ENCODE data around the gene DCP2.

DCP2 gene

DNA sequence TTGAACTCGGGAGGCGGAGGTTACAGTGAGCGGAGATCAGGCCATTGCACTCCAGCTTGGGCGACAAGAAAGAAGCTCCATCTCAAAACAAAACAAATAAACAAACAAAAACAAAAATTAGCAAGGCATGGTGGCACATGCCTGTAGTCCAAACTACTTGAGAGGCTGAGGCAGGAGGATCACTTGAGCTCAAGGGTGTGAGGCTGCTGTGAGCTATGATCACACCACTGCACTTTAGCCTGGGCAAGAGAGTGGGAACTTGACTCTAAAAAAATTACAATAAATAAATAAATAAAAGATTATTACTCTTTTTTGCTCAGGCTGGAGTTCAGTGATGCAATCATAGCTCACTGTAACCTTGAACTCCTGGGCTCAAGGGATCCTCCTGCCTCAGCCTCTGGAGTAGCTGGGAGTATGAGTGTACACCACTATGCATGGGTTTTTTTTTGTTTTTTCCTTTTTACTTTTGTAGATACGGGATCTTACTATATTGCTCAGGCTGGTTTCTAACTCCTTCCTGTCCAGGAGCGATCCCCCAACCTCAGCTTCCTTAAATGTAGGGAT lies 9.0 kb upstream of the DCP2 start:
- DNase-seq, result no peak

DNA sequence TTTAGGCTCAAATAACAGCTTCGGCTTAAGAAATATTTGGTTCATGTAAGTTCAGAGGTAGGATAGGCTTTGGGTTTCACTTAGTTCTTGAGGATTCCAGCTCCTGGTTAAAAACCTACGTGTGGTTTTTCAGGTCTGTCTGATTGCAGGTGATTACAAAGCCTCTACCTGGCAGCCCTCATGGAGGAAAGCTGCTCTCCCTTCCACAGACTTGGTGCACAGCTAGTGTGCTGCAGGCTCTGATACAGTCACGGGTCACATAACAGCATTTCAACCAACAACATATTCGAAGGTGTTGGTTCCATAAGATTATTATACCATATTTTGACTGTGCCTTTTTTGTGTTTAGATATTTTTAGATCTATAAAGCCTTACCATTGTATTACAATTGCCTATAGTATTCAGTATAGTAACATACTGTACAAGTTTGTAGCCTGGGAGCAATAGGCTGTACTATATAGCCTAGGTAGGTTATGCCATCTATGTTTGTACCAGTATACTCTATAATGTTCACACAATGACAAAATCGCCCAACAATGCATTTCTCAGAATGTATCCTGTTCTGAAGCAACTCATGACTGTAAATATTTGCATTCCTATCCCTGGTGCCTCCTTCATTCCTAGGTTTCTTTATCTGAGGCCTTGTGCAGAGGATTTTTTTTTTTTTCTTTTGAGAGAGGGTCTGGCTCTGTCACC lies 8.0 kb upstream of the DCP2 start:
- no peak for DNase-seq

DNA sequence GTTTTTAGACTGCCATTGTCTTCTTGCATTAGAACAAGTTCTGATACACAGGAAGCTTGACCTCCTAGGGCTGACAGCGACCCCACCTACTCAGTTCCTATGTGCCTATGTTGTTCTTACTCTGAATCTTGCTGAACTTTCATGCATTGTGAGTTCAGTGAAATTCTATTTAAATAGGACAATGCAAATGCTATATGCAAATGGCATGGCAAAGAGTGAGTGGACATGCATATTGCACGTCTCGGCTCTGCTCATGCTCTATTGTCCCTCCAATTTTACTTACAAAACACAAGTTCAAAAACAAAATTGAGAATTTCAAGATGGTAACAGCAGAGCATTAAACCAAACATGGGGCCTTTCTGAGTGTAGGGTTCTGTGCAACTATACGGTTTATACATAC lies 5.3 kb upstream of the DCP2 start:
- no peak for DNase-seq

DNA sequence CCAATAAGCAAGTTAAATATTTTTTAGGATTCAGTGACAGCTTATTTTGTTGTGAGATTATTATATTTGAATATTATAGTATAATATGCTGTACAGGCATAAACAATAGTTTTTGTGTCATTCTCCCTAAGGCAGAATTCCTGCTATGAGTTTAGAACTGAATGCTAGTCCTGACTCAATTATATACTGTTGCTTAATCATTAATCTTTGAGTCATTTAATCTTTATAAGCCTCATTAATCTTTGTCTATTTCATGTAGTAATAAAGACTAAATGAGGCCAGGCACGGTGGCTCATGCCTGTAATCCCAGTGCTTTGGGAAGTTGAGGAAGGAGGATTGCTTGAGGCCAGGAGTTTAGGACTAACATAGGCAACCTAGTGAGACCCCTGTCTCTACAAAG lies 3.6 kb upstream of the DCP2 start:
- no peak for DNase-seq

DNA sequence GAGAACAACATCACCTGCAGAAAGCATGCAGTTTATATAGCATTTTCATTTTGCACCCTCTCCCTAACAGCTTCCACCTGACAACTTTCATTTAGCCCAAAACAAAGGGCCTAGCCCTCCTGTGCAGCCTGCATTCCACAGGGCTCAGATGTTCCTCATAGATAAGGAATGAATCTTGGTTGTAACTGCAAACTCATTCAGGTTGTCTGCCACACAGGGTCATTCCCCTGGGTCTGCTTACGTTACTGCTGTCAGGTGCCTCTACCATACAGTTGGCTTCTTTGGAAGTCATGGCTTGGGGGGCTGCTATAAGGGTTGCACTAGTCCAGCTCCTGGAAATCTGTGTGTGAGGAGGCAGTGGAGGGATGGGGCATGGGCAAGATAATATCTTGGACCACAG lies 2.7 kb upstream of the DCP2 start:
- DNase-seq, result no peak

DNA sequence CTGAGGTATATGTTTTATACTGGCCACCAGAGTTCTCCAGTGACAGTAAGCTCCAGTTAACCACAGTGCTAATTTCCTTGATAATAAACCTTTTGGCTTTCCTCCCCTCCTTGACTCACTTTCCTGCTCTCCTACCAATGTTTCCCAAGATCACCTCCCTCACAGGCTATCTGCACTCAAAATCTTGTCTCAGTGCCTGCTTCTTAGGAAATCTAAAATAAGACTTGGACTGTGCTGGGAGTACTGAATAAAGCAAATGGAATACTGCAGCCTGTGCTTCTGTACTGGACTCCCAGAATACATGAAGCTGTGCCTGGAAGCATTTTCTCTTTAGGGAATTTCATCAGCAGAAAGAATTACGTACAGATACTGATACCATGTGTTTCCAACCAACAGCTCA lies 1.7 kb upstream of the DCP2 start:
- no peak for DNase-seq

DNA sequence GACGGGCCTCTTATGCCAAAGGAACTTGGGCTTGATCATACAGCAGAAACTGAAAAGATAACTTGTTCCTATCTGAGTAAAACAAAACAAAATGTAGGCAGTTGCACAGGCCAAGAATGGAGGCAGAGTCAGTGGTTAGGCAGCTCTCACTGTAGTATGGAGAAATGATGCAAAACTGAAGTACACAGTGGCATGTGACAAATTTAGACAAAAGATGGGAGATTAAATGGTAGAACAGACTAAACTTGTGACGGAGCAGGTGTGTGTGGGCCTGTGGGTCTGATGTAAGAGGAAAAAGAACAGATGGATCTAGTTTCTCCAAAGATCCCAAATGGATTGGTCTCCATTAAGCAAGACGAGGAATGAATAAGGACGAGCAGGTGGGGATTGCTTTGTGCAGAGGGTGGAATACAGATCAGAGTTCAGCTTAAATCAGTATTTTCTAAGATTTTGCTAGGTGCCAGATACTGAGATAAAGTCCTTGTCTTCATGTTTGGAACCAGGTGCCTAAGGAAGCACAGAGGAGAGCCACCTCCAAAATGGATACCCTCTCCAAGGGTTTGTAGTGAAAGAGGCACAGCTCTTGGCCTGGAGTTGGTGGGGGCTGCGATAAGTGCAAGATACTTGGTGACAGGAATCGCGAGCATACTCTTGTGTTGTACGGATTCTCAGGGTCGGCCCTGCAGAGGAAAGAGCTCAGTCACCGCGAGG lies 722 bp upstream of the DCP2 start:
- DNase-seq, result peak; percentile 54 to 66

DNA sequence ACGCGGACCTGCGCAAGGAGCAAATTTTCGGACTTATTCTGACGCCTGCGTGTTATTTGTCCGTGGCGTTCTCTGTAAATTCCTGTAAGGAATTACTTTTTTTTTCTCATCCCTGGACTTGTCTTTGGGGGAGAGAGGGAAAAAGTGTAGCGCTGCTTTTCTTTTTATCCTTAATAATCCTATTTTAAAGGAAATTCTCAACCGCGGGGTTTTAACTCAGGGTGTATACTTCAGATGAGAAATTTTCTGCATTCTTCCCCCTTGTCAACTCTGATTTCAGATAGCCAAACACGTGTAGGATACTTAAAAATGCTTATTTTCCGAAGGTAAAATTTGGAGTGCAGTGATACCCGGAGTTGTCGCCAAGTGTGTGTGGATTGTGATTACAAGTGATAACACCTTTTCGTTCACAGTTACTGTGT lies 853 bp downstream of the DCP2 start:
- no peak for DNase-seq

DNA sequence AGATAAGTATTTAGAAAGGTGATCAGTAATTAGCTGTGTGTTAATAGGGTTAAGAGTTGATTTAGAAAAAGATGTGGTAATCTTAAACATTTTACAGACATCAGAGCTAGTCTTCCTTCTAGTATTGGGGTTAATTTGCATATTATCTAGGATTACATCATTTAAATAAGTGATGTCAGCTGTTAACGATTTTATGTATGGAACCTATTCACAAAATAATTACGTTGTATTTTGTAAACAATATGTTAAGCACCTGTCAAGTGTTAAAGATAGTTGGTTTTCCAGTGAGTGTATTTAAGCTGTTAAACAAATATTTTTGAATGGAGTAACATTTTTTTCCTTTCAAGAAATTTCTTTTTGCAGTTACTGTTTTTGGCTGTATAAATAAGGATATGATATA lies 2.2 kb downstream of the DCP2 start:
- peak in 1 of 2 experiments; percentile 7 for DNase-seq

DNA sequence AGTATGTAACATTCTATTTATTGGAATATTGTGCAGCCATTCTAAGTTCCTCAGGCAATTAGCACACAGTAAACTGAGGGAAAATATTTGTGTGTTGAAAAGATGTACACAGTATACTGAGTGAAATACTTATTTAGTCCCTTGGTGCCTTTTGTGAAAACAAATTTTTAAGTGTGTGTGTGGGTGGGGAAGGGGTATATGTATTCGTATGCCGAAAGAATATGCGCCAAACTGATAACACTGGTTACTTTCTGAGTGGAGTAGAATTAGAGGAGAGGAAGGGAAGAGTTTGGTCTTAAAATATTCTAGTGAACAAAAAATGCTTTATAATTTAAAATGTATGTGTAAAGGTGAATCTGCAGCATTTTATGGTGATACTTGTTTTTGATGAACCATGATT lies 3.1 kb downstream of the DCP2 start:
- no peak for DNase-seq

DNA sequence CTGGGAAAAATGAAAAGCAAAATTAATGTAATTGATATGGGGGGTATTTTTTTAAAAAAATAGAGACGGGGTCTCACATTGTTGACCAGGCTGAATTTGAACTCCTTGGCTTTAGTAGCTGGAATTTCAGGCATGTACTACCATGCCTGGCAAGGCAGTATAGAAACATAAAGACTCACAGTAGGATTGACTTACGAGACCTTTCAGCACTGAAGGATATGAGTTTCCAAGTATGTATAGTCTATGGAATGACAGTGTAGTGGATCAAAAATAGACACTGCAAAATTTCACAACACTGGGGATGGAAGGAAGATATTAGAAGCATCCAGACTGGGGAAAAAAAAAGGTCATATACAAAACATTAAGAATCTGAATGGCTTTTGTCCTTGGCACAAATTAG lies 6.8 kb downstream of the DCP2 start:
- DNase-seq, result no peak

DNA sequence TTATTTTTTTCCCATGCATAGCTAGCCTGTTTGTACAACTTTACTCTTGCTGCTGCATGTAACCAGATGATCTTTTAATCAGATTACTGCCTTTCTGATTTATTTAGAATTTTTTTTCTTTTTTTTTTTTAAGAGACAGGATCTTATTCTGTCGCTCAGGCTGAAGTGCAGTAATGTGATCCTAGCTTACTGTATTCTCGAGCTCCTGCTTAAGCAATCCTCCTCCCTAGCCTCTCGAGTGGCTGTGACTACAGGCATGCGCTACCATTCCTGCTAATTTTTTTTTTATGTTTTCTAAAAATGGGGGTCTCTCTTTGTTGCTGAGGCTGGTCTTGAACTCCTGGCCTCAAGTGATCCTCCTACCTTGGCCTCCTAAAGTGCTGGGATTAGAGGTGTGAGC lies 9.6 kb downstream of the DCP2 start:
- no peak for DNase-seq

DNA sequence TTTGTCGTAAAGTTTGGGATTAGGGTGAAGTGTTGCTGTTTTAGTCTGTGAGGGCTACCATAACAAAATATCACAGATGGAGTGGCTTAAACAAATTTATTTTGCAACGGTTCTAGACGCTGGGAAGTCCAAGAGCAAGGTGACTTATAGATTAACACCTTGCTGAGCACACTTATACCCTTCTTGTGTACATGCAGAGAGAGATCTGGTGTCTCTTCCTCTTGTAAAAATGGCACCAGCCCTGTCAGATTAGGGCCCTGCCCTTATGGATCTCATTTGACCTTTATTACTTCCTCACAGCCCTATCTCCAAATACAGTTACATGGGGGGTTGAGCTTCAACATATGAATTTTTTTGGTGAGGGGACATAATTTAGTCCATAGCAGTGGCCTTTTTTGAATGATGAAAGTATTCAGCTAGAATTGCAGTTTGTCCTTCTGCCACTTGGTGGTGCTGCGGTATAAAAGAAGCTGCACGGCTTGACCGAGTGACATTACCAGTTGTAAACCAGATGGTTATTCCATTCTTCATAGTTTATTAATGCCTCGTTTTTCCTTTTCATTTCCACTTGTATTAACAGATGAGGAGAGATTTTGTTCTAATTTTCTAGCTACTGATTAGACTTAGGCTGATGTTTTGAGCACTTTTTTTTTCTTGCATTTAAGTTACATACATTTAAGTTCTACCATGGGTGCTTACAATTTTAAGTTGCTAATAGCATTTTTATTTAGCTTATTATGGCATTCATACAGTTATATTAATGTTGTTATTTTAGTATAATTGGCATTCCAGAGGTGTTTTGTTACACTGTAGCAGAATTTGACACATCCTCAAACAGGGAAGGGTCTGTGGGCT lies 19.4 kb downstream of the DCP2 start:
- DNase-seq, result peak; percentile 39 to 52

DNA sequence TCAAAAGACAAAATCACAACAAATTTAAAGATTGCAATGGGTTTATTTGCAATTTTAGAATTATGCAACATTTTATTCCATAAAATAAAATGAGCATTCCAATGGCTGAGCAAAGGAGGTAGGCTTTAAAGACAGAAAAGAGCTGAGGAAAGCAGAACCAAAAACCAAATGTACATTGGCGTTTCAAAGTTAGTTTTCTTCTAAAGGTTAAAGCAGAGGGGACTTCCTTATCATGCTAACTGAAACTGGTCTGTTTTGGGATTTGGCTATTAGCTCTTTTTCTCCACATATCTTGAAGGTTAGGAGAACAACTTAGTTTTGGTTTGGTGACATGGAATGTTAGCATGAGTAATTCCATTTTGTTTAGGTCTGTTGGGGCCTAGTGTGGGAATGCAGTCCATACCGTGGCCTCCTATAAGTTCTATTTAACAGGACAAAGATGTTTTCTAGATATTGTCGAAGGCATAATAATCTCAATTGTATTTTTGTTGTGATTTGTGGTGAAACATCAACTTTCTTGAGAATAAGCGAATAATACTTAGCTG lies 20.3 kb downstream of the DCP2 start:
- no peak for DNase-seq

DNA sequence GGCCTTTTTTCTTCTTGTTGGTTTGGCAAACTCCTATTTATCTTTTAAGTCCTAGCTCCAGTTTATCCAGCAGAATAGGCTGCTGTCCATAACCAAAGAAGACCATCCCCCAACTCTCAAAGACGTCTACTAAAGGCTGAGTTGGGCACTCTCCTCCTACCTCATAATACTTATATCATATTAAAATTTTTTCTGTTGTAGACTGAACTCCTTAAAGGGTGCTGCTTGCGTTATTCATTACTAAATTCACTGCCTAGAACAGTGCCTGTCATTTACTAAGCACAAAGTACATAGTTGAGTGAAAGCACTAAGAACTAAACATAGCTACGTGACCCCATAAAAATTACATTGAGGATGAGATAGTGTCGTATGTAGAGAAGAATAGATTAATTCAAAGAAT lies 21.7 kb downstream of the DCP2 start:
- no peak for DNase-seq

DNA sequence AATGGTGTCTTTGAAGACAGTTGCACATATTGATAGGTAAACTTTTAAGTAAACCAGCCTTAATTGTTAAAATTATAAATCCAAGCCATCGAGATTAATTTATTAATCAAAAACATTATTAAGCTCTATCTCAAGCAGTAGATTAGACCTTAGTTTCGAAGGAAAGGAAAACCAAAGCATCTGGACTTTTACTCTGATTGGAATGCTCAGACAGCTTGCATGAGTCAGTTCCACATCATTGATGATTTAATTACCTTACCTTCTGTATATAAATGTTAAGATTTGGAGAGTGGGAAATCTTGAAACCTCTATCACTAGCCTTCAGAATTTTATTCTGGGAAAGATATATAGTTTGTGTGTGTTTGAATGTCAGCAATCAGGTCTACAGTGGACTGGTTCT lies 23.9 kb downstream of the DCP2 start:
- DNase-seq, result no peak

DNA sequence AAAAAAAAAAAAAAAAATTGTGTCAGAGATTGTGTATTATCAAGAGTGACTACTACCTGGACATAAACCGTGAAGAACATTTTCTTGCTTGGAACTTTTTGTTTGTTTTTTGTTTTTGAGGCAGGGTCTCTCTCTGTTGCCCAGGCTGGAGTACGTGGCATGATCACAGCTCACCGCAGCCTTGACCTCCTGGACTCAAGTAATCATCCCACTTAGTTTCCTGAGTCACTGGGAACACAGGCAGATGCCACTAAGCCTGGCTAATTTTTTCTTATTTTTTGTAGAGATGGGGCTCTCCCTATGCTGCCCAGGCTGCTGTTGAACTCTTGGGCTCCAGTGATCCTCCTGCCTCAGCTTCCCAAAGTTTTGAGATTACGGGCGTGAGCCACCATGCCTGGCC lies 25.8 kb downstream of the DCP2 start:
- DNase-seq, result no peak

DNA sequence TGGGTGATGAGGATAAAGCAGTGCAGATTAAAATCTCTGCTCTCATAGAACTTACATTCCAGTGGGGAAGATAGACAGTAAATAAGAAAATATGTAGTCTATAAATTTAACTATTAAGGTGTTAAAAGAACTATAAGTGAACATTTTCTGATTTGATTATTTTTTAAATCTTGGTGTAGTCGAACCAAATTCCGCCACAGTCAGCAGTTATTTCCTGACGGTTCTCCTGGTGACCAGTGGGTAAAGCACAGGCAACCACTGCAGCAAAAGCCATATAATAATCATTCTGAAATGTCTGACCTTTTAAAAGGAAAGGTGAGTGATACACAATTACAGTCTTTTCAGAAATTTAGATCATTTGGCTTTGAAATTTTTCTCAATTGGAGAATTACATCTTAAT lies 27.2 kb downstream of the DCP2 start:
- no peak for DNase-seq

DNA sequence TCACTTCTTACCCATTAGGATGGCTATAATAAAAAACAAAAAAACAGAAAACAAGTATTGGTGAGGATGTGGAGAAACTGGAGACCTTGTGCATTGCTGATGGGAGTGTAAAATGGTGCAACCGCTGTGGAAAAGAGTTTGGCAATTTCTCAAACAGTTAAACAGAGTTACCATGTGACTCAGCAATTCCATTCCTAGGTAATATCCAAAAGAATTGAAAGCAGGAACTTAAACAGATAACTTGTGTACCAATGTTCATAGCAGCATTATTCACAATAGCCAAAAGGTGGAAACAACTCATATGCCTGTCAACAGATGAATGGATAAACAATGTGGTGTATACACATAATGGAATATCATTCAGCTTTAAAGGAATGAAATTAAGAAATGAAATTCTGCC lies 28.9 kb downstream of the DCP2 start:
- peak; percentile 8 to 33 for DNase-seq

DNA sequence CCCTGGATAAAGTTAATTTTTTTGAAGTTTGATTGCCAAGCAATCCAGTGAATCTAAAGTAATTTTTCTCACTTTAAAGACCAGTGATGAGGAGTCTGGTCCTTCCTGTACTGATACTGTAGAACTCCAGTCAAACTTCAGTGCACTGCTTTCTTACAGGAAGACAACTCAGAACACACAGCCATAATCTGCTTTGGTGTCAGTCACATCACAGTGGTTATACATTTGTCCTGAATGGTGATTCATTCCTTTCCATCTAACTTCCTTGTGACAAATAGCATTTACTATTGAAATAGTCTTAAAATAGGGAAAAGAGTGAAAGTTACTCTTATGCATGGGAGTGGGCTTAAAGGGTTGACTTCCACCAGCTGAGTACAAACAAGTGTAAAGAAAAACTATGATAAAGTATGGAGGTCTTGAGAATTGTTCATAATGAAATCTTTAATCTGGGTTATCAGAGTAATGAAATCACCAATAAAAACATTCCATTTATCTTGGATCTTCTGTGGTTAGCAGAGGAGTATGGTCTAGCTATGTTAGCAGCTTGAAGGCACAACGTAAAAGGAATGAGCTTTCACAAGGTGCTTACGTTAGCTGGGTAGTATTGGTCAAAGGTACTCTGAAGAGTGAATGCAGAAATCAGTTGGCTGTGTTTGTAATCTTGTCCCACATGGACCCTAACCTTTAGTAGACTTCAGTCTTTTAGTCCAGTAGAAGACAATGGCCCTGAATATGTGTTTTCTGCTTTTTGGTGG lies 41.5 kb downstream of the DCP2 start:
- no peak for DNase-seq

DNA sequence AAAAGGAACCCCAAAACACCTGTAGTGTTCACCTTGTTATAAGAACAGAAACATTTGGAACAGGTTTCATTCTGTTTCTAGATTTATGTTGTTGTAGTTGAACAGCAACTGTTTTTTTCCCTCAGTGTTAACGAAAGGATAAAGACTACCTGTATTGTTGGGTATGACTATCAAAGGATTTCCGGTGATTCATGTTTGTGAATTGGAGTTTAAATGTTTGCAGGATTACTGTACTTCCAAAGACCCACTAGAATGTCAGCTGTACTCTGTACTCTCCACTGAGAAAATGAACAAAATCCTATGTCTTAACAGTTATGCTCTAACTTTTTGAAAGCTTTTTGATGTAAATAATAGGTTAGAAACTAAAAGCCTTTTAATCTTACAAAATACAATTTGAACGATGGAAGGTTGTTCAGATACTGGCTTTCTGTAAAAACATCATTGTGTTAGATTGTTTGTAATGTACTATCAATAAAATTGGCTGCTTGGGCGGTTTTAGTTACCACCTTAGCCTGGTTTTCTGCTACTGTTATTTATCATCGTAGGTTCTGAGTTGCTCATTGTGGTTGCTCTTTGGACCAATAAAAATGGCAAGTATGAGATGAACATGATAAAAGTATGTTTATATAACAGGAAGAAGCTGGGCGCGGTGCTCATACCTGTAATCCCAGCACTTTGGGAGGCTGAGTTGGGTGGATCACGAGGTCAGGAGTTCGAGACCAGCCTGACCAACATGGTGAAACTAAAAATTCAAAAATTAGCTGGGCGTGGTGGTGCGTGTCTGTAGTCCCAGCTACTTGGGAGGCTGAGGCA lies 44.1 kb downstream of the DCP2 start:
- DNase-seq, result no peak

DNA sequence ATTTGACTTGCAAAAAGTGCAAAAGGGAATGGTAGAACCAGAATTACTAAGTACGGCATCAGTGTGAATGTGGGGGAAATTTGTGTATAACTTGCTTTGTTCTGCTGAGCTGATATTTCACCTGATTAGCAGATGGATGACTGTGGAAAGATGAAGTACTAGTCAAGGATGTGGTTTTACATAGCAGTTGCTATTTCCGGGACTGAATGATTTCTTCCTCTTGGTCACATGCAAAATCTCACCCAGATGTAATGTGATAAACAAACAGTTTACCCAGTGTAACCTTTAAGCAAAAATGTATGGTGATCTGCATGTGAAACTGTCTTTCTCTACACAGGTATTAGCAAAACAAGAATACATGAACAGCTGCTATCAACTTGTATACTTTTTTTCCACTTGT lies 46.1 kb downstream of the DCP2 start:
- DNase-seq, result no peak
